AG10803 (cell line): ENCODE results near the gene LRRN2.
"Not testable (repeated sequence)": the region's sequence is repeated elsewhere in the genome, so short reads cannot be mapped to it uniquely, and the experiment has no call there.

Source experiments
- DNase-seq: peaks from one replicate; pipeline ENCODE4 v3.0.0; 2010; ENCODE audit warnings: low read depth
- H3K4me3 ChIP-seq: 2 replicates; pipeline ENCODE4 v1.5.1; 2011; ENCODE audit warnings: mild to moderate bottlenecking, low read length, control low read depth
- TF ChIP-seq, protein P1 (sequence below): conservative IDR thresholded peaks from 2 replicates; pipeline ENCODE4 v1.5.1; 2011; ENCODE audit warnings: mild to moderate bottlenecking, low read length, control low read depth, inconsistent platforms

Gene LRRN2

DNA sequence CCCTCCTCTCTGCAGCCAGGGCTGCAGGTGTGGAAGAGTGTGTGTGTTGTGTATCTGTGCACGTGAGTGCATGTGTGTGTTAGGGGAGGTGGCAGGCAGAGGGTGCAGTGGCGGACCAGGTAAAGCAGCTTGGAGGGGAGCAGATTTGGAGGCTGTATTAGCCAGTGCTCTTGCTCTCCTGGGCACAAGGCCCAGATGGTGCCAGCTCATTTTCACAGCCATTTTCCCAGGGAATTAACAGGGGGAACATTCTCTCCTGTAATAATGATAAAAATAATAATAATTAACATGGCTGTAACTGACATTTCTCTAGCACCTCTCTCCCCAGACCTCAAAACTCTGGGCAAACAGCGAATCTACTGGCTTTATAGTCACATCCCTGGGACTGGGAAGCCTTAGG is 43.6 kb downstream of the LRRN2 start:
- no peak overlapping the region for H3K4me3 ChIP-seq
- TF ChIP-seq, protein P1, sequence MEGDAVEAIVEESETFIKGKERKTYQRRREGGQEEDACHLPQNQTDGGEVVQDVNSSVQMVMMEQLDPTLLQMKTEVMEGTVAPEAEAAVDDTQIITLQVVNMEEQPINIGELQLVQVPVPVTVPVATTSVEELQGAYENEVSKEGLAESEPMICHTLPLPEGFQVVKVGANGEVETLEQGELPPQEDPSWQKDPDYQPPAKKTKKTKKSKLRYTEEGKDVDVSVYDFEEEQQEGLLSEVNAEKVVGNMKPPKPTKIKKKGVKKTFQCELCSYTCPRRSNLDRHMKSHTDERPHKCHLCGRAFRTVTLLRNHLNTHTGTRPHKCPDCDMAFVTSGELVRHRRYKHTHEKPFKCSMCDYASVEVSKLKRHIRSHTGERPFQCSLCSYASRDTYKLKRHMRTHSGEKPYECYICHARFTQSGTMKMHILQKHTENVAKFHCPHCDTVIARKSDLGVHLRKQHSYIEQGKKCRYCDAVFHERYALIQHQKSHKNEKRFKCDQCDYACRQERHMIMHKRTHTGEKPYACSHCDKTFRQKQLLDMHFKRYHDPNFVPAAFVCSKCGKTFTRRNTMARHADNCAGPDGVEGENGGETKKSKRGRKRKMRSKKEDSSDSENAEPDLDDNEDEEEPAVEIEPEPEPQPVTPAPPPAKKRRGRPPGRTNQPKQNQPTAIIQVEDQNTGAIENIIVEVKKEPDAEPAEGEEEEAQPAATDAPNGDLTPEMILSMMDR = no peak
- DNase-seq = no peak

DNA sequence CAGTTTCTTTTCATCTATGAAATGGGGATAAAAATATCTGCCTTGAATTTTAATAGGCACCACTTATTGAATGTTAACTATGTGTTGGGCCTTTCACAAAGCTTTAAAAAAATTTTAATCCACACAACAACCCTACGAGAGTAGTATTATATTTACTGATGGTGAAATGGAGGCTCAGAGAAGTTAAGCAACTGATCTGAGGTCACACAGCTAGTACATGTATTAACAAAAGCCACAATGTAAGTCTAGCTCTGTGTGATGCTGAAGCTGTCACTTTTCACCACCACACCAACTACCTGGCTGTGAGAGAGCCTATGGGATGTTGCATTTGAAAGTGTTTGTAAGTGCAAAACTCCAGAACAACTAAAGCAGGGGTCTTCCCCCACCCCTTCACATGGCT is 44.1 kb downstream of the LRRN2 start:
- DNase-seq = no peak
- H3K4me3 ChIP-seq = no peak overlapping the region
- TF ChIP-seq, protein P1 = no peak

DNA sequence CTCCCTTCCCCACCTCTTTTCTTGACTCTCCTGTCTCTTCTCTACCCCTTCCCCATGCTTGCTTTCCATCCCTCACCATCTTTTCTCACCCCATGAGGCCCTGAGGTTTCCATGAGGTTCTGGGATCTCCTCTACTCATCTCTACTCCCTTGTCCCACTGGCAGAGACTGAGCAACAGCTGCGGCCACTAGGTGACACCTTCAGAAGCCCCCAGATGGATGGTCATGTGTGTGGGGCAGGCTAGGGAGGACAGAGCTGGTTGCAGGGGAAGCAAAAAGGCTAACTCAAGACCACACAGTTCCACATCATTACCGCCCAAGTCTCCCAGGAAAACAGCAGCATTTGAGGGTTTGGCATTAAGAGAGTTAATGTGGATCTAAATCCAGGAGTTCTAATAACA is 45.0 kb downstream of the LRRN2 start:
- TF ChIP-seq, protein P1 = no peak
- no peak overlapping the region for H3K4me3 ChIP-seq
- no peak for DNase-seq

DNA sequence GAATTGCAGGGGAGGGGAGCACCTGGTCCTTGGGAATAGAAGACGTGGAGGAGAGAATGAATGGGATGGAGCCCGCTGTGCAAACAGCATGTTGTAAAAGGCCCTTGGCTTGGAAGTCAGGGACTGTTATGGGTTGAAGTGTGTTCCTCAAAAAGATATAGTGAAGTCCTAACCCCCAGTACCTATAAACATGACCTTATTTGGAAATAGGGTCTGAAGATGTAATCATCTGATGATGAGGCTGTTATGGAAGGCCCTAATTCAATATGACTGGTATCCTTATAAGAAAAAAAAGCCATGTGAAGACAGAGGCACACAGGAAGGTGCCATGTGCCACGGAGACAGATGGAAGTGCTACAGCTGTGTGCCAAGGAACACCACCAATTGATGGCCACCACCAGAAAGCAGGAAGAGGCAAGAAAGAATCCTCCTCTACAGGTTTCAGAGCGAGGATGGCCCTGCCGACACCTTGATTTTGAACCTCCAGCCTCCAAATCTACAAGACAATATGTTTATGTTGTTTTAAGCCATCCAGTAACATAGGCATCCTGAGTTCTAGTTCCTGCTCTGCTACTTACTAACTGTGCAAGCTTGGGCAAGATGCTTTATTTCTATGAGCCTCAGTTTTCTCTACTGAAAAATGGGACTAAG is 51.2 kb downstream of the LRRN2 start:
- DNase-seq = no peak
- H3K4me3 ChIP-seq = no peak overlapping the region
- TF ChIP-seq, protein P1 = no peak

DNA sequence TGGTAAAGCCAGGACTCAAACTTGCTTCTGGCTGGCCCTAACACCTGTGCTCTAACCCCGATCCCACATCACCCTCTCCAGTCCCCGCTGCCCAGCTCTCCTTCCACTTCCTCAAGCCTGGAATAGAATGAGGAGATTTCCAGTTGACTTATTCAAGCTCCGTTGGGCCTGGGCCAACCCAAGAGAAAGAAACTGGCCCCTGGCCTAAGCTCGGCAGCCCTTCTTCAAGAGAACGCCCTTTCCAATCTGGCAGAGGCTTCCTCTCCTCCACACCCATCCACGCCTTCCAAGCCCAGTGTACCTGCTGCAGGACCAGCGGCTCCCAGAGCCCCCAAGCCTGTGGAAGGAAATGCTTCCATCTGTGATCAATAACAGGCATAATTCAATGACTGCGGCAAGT is 51.9 kb downstream of the LRRN2 start:
- no peak for DNase-seq
- H3K4me3 ChIP-seq = no peak overlapping the region
- TF ChIP-seq, protein P1 = no peak

DNA sequence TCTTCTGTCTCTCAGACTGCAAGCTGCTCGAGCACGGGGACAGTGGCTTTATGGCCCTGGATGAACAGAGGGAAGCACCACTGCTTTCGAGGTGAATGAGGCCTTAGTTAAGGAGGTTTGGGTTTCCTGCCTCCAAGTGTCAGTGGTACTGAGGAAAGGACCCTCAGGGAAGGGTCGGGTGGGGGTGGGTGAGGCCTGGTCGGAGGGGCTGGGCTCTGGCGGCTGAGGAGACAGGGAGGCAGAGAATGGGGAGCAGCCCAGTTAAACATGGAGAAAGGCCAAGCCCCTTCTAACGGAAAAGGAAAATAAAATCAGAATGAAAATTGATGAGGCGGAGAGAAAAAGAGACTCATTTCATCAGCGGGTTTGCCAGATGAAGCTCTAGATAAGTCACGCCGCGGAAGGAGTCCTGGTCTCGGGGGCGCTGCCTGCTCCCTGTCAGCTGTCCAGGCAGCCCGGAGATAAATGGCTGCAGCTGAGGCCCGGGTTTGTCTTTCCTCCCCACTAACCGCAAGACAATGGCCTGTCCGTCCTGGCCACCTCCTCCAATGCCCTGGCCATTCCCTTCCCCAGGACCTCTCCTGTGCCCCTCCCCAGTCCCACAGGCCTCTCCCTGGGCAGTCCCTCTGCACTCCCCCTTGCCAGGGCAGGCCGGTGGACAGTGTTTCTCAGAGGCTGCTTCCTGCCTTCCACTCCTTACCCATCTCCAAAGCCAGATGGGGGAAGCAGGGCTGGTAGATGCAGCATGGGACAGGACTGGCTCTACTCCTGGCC is 55.2 kb downstream of the LRRN2 start:
- TF ChIP-seq, protein P1 = no peak
- no peak for DNase-seq
- no peak overlapping the region for H3K4me3 ChIP-seq

DNA sequence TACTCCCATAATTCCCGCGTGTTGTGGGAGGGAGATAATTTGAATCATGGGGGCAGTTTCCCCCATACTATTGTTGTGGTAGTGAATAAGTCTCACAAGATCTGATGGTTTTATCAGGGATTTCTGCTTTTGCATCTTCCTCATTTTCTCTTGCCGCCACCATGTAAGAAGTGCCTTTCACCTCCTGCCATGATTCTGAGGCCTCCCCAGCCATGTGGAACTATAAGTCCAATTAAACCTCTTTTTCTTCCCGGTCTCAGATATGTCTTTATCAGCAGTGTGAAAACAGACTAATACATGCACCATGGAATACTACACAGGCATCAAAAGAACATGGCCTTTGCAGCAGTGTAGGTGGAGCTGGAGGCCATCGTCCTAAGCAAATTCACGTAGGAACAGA is 56.1 kb downstream of the LRRN2 start:
- not testable (repeated sequence) for H3K4me3 ChIP-seq, DNase-seq
